GM21447 (cell line): ENCODE measurements around the gene SLC25A23.

Experiments
- ATAC-seq: cut with Tn5 transposase; IDR thresholded peaks from one replicate; pipeline ENCODE4 v1.9.1; 2021; ENCODE audit not compliant: unreplicated experiment

SLC25A23 gene

DNA sequence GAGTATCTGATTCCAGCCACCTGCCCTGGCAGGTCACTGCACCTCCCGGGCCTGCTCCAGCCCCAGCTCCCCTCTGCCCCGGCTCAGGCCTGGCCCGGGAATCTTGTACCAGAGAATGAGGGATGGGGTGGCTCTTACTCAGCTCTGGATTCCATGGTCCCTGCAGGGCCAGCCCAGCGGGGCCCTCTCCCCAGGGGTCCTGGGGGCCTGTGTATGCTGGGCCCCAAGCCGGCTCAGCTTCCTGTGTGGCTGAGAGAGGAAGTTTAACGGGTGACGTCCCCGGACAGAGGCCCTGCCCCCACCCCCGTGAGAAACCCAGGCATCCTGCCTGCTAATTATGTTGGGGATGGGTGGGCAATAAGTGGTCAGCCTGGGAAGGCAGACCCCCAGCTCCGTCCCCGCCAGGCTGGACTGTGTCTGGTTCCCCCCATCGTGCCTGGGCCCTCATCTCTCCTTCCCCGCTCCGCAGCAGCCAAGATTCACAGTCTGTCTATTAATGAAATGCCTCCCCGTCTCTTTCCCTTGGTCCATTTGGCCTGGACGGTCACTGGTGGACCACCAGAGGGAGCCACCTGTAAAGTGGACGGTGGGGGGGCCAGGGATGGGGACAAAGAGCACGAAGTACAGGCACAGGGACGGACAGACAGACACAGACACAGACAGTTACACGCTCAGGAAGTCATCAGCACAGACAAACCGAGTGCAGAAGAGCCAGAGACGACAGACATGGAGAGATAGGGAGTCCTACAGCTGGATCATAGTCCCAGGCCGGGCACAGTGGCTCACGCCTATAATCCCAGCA is 22.1 kb upstream of the SLC25A23 start, which contains the start of gene DENND1C:
Gene DENND1C, minus strand, starts transcription at position 247 of the 802 bp plus-strand sequence. Its CDS starts 92 bp downstream, at position 155.
- no peak for ATAC-seq

GRCh38 chr19:6480848-6481415 is 21.3 kb upstream of the SLC25A23 start:
- no peak for ATAC-seq

DNA sequence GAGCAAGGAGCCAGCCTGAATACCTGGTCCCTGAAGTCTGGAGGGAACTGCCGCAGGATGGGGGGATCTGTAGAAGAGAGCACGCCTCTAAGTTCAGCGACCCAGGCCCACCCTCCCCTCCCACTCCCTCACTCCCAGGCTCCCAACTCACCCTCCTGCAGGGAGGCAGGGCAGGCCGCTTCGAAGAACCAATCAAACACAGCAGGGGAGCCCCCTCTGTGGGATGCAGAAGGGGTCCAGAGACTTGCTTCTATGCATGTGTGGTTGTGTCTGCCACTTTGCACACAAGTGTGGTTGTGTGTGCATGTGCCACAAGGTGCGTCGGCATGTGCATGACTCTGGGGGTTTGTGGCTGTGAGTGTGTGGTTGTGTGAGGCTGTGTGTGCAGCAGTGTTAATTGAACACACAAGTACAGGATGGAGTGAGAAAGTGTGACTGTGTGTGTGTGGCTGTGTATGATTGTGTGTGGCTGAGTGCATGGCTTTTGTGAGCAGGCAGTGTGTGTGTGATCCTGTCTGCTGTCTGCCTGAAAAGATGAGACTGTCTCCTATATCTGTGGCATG is 20.3 kb upstream of the SLC25A23 start:
- no peak for ATAC-seq

DNA sequence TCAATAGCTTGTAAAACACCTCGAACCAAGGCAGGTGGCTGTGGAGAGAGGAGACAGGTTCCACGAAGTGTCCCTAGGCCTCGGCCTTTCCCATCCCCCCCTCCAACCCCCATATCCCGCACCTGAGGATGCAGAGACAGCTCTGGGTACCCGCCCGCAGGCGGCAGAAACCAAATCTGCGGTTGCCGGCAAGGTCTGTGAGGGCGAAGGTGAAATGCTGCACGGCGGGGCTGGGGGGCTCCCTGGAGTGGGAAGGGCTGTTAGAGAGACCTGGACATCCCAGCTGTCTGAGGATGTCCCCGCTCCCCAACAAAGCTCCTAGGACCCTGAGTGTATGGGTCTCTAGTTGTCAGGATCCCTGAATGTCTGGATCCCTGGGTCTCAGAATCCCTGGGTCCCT is 19.2 kb upstream of the SLC25A23 start:
- ATAC-seq = no peak

GRCh38 chr19:6476896-6477431 is 17.4 kb upstream of the SLC25A23 start:
- ATAC-seq = no peak

GRCh38 chr19:6476155-6476895 is 16.7 kb upstream of the SLC25A23 start:
- ATAC-seq = no peak

GRCh38 chr19:6475321-6476108 is 15.9 kb upstream of the SLC25A23 start:
- no peak for ATAC-seq

GRCh38 chr19:6473647-6474046 is 14.1 kb upstream of the SLC25A23 start:
- ATAC-seq = no peak

DNA sequence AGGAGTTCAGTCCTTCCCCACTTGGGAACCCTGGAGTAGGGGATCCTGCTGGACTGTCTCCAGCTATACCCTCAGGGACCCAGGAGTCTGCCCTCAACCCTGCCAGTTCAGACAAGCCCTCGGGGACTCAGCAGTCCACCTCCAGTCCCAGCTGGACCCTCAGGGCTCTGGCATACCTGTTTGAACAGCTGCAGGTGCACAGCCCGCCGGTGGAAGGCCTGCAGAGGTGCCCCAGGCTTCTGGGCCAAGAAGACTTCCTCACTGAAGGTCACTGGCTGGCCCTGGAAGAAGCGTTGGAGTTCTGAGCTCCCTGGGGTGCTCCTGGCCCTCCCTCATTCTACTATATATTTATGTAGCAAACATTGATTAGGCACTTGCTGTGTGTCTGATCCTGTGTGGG is 13.1 kb upstream of the SLC25A23 start:
- ATAC-seq = no peak

DNA sequence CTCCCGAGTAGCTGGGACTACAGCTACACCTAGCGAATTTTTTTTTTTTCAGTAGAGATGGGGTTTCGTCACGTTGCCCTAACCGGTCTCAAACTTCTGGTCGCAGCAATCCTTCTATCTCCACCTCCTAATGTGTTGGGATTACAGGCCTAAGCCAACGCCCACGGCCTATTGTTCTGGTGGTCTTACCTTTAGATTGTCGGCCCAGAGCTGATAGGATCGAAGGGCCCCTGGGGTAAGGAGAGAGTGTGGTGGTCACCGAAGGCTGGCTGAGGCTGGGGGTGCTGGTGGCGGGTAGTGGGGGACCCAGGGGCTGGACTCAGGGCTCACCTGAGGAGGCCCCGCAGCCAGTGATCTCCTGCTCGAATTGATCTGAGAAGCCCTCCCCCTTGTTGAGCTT is 11.5 kb upstream of the SLC25A23 start:
- ATAC-seq = no peak

DNA sequence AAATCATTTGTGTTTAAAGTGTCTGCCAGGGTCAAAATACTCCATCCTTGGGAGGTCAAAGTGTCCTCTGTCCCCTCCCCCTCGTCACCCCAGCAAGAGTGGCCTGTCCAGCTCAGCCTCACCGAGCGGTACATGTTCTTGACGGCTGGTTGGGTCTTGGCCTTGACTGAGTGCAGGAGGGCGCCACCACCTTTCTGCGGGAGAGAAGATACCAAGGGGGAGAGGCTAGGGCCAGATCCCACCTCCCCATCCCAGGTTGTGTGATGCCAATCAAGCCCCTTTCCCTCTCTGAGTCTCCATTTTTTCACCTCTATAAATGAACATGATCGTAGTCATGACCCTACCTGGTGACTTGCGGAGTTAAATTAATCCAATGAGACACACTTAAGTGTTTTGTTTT is 10.6 kb upstream of the SLC25A23 start:
- ATAC-seq = no peak

GRCh38 chr19:6467384-6467783 is 7.8 kb upstream of the SLC25A23 start:
- ATAC-seq = no peak

DNA sequence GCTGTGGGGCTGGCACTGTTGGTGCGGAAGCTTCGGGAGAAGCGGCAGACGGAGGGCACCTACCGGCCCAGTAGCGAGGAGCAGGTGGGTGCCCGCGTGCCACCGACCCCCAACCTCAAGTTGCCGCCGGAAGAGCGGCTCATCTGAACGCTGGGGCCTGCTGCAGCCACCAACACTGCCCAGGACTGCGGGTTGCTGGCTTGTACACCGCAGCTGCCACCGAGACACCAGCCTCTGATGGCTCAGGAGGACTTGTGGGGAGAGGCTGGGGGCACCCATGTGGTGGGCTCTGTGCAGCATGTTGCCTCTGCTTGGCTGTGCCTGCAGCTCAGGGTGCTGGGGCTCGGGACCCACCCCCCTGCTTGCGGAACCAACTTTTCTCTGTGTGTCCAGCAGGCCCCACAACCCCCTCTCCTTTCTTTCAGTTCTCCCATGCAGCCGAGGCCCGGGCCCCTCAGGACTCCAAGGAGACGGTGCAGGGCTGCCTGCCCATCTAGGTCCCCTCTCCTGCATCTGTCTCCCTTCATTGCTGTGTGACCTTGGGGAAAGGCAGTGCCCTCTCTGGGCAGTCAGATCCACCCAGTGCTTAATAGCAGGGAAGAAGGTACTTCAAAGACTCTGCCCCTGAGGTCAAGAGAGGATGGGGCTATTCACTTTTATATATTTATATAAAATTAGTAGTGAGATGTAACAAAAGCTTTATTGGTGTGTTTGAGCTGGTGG is 7.1 kb upstream of the SLC25A23 start:
- no peak for ATAC-seq

DNA sequence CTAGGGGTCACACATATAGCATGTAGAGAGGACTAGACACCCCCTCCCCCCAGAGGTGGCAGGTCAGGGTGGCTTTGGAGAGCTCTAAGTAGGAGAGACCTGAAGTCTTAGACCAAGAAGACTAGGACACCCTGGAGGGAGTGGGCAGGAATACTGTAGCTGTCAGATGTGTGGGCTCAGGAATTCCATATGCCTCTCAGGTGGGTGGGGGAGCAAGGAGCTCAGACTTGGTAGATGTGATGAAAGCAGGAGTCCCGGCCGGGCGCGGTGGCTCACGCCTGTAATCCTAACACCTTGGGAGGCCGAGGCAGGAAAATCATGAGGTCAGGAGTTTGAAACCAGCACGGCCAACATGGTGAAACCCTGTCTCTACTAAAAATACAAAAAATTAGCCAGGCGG is 6.1 kb upstream of the SLC25A23 start:
- ATAC-seq = no peak

- ATAC-seq = no peak
Observed at GRCh38 chr19:6465006-6465405, 5.4 kb upstream of the SLC25A23 start.

GRCh38 chr19:6464070-6464873 is 4.7 kb upstream of the SLC25A23 start, which contains the start of gene CRB3:
Gene CRB3 (plus strand): TSS chr19:6464271. CDS start chr19:6464702, 431 bp downstream.
- ATAC-seq = no peak

- peak; percentile 64 for ATAC-seq
Observed at GRCh38 chr19:6460099-6460884, 700 bp upstream of the SLC25A23 start.

- no peak for ATAC-seq
Observed at GRCh38 chr19:6458695-6459261, 814 bp downstream of the SLC25A23 start.
